Central memory CD8-positive, alpha-beta T cell (primary cell): Measurements from ENCODE around the gene TRIM31.

ENCODE experiments used
- ATAC-seq: fragments of 150-1000 bp; cut with Tn5 transposase; replicated peaks from 2 replicates; pipeline ENCODE4 v1.10.0; 2022; ENCODE audit warnings: mild to moderate bottlenecking, moderate FRiP score, moderate number of reproducible peaks; ENCODE audit not compliant: poor library complexity, severe bottlenecking; ENCODE audit errors: extremely low read depth
- DNase-seq, 2 donors: peaks; one replicate each; pipeline ENCODE4 v3.0.0; 2021; ENCODE audit warnings: low spot score in 2 of 2
- H3K27ac Mint-ChIP-seq: one replicate; pipeline ENCODE4 v1.8.0; 2022; ENCODE audit warnings: low read depth, mild to moderate bottlenecking, moderate library complexity, mixed read lengths
- H3K27me3 Mint-ChIP-seq: one replicate; pipeline ENCODE4 v1.8.0; 2022; ENCODE audit warnings: mixed read lengths
- H3K36me3 Mint-ChIP-seq: one replicate; pipeline ENCODE4 v1.8.0; 2022; ENCODE audit warnings: mild to moderate bottlenecking, moderate library complexity, mixed read lengths; ENCODE audit not compliant: insufficient read depth
- H3K4me1 Mint-ChIP-seq: one replicate; pipeline ENCODE4 v1.8.0; 2022; ENCODE audit warnings: mixed read lengths
- H3K4me3 Mint-ChIP-seq: one replicate; pipeline ENCODE4 v1.8.0; 2022; ENCODE audit warnings: mild to moderate bottlenecking, moderate library complexity, mixed read lengths
- H3K9me3 Mint-ChIP-seq: one replicate; pipeline ENCODE4 v1.8.0; 2022; ENCODE audit warnings: mixed read lengths

Gene TRIM31

GRCh38 chr6:30061858-30062458 lies 50.9 kb downstream of the TRIM31 start:
- H3K4me1 Mint-ChIP-seq = peaks cover 29% of the 10 kb centered on the region
- no peaks in the 10 kb centered on the region for H3K27me3 Mint-ChIP-seq
- no peaks in the 10 kb centered on the region for H3K9me3 Mint-ChIP-seq
- peak in 1 of 2 donors; percentile 59 for DNase-seq
- peak overlapping the region; percentile 89 for H3K4me3 Mint-ChIP-seq
- H3K36me3 Mint-ChIP-seq = peaks cover 38% of the 10 kb centered on the region
- peak overlapping the region; percentile 99 for H3K27ac Mint-ChIP-seq
- ATAC-seq = peak; percentile 71

DNA sequence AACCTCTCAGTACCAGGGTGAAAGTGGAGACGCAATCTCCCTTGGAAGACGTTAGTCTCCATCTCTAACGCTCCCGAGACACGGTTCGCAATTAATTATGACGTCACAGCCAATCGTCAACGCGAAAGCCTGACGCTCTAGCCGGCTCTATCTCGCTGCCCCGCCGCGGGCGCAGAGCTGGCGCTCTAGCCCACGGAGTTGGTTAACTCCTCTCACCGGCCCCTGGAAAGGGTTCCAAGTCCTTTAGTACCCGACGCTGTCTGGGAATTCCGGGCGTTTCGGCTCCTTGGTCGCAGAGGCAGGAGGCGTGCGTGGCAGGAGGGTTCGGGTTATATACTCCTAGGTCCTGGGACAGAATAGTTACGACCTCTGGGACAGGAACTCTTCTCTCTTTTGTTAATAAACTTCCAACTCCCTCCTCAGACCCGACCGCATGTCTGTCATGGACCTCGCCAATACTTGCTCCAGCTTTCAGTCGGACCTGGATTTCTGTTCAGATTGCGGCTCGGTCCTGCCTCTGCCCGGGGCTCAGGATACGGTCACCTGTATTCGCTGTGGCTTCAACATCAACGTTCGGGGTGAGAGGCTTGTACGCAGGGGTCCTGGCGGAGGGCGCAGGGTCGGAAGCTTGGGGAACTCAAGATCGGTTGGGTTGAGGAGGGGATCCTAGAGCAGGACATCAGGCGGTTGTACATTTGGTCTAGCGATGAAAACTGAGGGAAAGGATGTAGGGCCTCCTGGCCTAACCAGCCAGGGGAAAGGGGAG lies 51.6 kb downstream of the TRIM31 start, which contains the start of gene POLR1H:
Gene POLR1H (plus strand): TSS at position 174 of the 766 bp plus-strand sequence. CDS start 260 bp downstream, at position 434.
- Mint-ChIP-seq H3K27ac (peak within 1 kb of the TSS; percentile 99), H3K4me3 (peak within 1 kb of the TSS; percentile 89), H3K27me3 (no peaks in the 10 kb centered on the region), H3K9me3 (no peaks in the 10 kb centered on the region), H3K36me3 (peaks cover 35% of the 10 kb centered on the region), H3K4me1 (peaks cover 22% of the 10 kb centered on the region)
- ATAC-seq (peak; percentile 88), DNase-seq (peak; percentile 65 to 85)

DNA sequence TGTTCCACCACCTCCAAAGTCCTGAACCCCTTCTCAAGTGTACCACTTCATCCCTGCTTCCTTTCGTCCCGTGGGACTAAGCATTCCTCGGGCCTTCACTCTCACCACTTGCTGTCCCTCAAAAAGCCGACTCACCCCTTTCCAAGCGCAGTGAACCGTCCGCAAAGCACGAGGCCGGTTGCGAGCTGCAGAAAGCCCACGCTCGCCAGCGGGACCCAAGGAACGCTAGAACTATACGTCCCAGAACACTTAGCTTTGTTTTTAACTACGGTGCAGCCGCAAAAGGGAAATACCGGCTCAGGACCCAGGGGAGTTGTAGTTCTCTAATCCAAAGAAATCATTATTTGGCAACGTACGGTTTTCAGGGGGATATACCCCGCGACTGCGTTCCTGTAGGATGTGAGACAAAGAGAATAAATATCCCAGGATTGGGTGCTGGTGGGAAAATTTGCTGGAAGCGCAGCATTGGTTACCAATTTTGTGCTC lies 52.2 kb downstream of the TRIM31 start:
- DNase-seq = no peak
- Mint-ChIP-seq H3K36me3 (peaks cover 32% of the 10 kb centered on the region), H3K9me3 (no peaks in the 10 kb centered on the region), H3K27ac (peak overlapping the region; percentile 99), H3K4me3 (peak overlapping the region; percentile 89), H3K27me3 (no peaks in the 10 kb centered on the region), H3K4me1 (peaks cover 17% of the 10 kb centered on the region)
- ATAC-seq = no peak

DNA sequence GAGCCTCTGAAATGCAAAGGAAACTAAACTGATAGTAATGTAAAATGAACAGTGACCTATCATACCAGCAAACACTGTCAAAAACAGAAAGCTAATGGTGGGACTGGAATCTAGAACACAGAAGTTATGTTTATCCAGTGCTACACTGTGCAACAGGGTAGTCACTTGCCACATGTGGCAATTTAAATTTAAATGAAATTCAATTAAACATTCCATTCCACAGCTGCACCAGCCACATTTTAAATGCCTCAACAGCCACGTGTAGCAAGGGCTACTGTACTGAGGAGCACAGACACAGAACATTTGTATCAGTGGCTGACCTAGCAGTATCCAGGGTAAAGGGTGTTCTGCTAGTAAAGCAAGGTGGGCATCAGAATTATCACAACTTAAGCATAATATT lies 57.4 kb downstream of the TRIM31 start:
- H3K27me3 Mint-ChIP-seq = no peaks in the 10 kb centered on the region
- no peaks in the 10 kb centered on the region for H3K9me3 Mint-ChIP-seq
- H3K27ac Mint-ChIP-seq = no peak overlapping the region
- H3K4me3 Mint-ChIP-seq = no peak overlapping the region
- DNase-seq (no peak), ATAC-seq (no peak)
- H3K4me1 Mint-ChIP-seq = peaks cover 2% of the 10 kb centered on the region
- H3K36me3 Mint-ChIP-seq = peaks cover 5% of the 10 kb centered on the region

- no peak for ATAC-seq
- no peak for DNase-seq
- Mint-ChIP-seq H3K4me3 (no peak overlapping the region), H3K4me1 (no peaks in the 10 kb centered on the region), H3K27me3 (no peaks in the 10 kb centered on the region), H3K9me3 (no peaks in the 10 kb centered on the region), H3K27ac (no peak overlapping the region), H3K36me3 (peaks cover 5% of the 10 kb centered on the region)
These were observed 59.2 kb downstream of the TRIM31 start for GRCh38 chr6:30053682-30054081.
